CD4-positive, alpha-beta T cell (primary cell): ENCODE data around the gene DKK2. TPM values are rescaled to one million over a fixed set of nuclear protein-coding genes. Genes with fewer than 3 reads are reported as not detected.

Source experiments
- ATAC-seq: fragments of 200-7000 bp; cut with Tn5 transposase; one replicate; pipeline ENCODE4 v1.10.0; 2022; ENCODE audit warnings: mild to moderate bottlenecking; ENCODE audit not compliant: poor library complexity
- CTCF ChIA-PET: fragments of 350-600 bp; sonication (Branson Sonifier 250); formaldehyde crosslinking; loops from one replicate; lab custom pipeline; 2021; ENCODE audit warnings: antibody characterized with exemption, inconsistent platforms; lab: Charles Lee
- POLR2A ChIA-PET: fragments of 350-600 bp; sonication (Branson Sonifier 250); formaldehyde crosslinking; loops from one replicate; lab custom pipeline; 2021; ENCODE audit warnings: antibody characterized with exemption, inconsistent platforms; lab: Charles Lee
- DNase-seq, 14 experiments: peaks; one replicate each; pipeline ENCODE4 v3.0.0-alpha.2; 2013 to 2020; ENCODE audit warnings: mixed read lengths in 2 of 14
- H3K27ac ChIP-seq, 2 donors: one replicate each; pipeline versions ENCODE4 v1.5.1 to v1.7.0; 2013; ENCODE audit warnings: low read length in 2 of 2, low read depth in 1 of 2, mild to moderate bottlenecking in 1 of 2
- H3K27me3 ChIP-seq, 2 experiments: 1 replicate in 1 of 2; 2 replicates in 1 of 2; pipeline versions ENCODE4 v1.6.1 to v1.7.0; 2013; ENCODE audit warnings: low read length in 2 of 2, control low read depth in 1 of 2, mild to moderate bottlenecking in 1 of 2, moderate library complexity in 1 of 2; ENCODE audit not compliant: insufficient read depth in 2 of 2, control insufficient read depth in 1 of 2
- H3K36me3 ChIP-seq: one replicate; pipeline ENCODE4 v1.6.1; 2013; ENCODE audit warnings: low read length, control low read depth; ENCODE audit not compliant: insufficient read depth
- H3K4me1 ChIP-seq: one replicate; pipeline ENCODE4 v1.6.1; 2013; ENCODE audit warnings: low read length, control low read depth; ENCODE audit not compliant: insufficient read depth
- H3K4me3 ChIP-seq: one replicate; pipeline ENCODE4 v1.5.1; 2013; ENCODE audit warnings: mild to moderate bottlenecking, low read length, moderate library complexity
- H3K9me3 ChIP-seq, 2 experiments: 1 replicate in 1 of 2; 2 replicates in 1 of 2; pipeline versions ENCODE4 v1.6.1 to v1.7.0; 2013; ENCODE audit warnings: low read length in 2 of 2, mild to moderate bottlenecking in 2 of 2, control low read depth in 1 of 2, moderate library complexity in 1 of 2; ENCODE audit not compliant: control insufficient read depth in 1 of 2, insufficient read depth in 1 of 2
- H3K27ac Mint-ChIP-seq: one replicate; pipeline ENCODE4 v1.8.0; 2020; ENCODE audit warnings: mixed read lengths
- H3K27me3 Mint-ChIP-seq: one replicate; pipeline ENCODE4 v1.8.0; 2021; ENCODE audit warnings: mixed read lengths
- H3K36me3 Mint-ChIP-seq: one replicate; pipeline ENCODE4 v1.8.0; 2021; ENCODE audit warnings: low read depth, mixed read lengths
- H3K4me1 Mint-ChIP-seq: one replicate; pipeline ENCODE4 v1.8.0; 2021; ENCODE audit warnings: low read depth, mixed read lengths
- H3K4me3 Mint-ChIP-seq: one replicate; pipeline ENCODE4 v1.8.0; 2020; ENCODE audit warnings: mild to moderate bottlenecking, mixed read lengths
- H3K9me3 Mint-ChIP-seq: one replicate; pipeline ENCODE4 v1.8.0; 2020; ENCODE audit warnings: mixed read lengths
- intact Hi-C, 2 experiments: fragments of 100-400 bp; cut with DNase I in 1 of 2; cut with micrococcal nuclease in 1 of 2; formaldehyde crosslinking; loops; one replicate each; pipeline versions ENCODE4 v1.15.1 to v1.9.0; 2023 to 2025; cut with DNase I, micrococcal nuclease
- total RNA-seq, 174 experiments: library from RNA in 2 of 174; stranded (reverse) in 2 of 174; gene quantifications; one replicate each; pipeline ENCODE4 v1.2.3 and lab custom pipeline; 2021 to 2026
- TF ChIP-seq, protein P1 (sequence below): fragments of 200-600 bp; IDR thresholded peaks from one replicate; pipeline ENCODE4 v1.8.0; 2022; ENCODE audit warnings: antibody characterized with exemption, mild to moderate bottlenecking

Gene DKK2
- total RNA-seq, 2 experiments from 2014 or later, result not detected

DNA sequence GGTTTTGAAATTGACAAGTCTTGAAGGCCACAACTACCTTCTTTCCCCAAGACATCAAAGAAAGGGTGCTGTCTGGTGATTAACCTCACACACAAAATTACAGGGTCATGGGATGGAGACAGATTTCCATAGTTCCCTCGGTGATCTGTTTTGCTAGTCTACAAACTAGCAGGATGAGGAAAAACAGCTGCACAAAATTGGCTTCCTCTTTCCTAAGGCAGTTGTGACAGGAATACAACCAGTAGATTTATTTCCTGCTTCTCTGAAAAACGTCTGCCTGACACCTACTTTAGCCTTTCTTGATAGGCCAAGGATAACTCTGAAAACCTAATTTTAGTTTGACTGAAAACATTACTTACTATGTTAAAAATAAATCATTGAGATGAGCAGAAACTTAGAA lies 39.6 kb downstream of the DKK2 start:
- Mint-ChIP-seq H3K27ac (no peak overlapping the region), H3K27me3 (no peaks in the 10 kb centered on the region), H3K4me1 (no peaks in the 10 kb centered on the region), H3K36me3 (no peaks in the 10 kb centered on the region), H3K9me3 (no peaks in the 10 kb centered on the region), H3K4me3 (no peak overlapping the region)
- Histone ChIP-seq H3K9me3 (no peaks in the 10 kb centered on the region), H3K27me3 (no peaks in the 10 kb centered on the region), H3K4me1 (no peaks in the 10 kb centered on the region), H3K27ac (no peak overlapping the region), H3K36me3 (no peaks in the 10 kb centered on the region), H3K4me3 (no peak overlapping the region)
- intact Hi-C loops, result no loop called here
- TF ChIP-seq, protein P1, sequence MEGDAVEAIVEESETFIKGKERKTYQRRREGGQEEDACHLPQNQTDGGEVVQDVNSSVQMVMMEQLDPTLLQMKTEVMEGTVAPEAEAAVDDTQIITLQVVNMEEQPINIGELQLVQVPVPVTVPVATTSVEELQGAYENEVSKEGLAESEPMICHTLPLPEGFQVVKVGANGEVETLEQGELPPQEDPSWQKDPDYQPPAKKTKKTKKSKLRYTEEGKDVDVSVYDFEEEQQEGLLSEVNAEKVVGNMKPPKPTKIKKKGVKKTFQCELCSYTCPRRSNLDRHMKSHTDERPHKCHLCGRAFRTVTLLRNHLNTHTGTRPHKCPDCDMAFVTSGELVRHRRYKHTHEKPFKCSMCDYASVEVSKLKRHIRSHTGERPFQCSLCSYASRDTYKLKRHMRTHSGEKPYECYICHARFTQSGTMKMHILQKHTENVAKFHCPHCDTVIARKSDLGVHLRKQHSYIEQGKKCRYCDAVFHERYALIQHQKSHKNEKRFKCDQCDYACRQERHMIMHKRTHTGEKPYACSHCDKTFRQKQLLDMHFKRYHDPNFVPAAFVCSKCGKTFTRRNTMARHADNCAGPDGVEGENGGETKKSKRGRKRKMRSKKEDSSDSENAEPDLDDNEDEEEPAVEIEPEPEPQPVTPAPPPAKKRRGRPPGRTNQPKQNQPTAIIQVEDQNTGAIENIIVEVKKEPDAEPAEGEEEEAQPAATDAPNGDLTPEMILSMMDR, result no peak
- ATAC-seq (no peak), DNase-seq (no peak)
- ChIA-PET POLR2A (no interaction called here), CTCF (no interaction called here)

DNA sequence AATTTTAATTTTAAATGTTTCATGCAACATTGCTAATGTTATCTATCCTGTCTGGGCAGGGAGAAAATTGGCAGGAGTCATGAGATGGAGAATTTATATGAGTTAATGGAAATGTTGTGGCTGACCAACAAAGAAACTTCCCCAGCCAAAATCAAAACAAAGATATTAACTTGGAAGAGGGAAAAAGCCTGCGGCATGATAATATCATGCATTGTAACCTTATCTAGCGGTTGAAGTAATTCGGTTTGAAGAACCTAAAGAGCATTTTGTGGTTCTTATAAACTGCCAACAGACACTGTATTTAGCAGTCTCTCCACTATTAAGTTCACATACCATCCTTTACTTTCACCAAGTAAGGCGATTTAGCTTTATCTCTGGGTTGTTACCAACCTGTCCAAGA lies 42.3 kb downstream of the DKK2 start:
- DNase-seq (no peak), ATAC-seq (no peak)
- TF ChIP-seq, protein P1, result no peak
- Mint-ChIP-seq H3K9me3 (no peaks in the 10 kb centered on the region), H3K4me1 (no peaks in the 10 kb centered on the region), H3K27me3 (no peaks in the 10 kb centered on the region), H3K27ac (no peak overlapping the region), H3K36me3 (no peaks in the 10 kb centered on the region), H3K4me3 (no peak overlapping the region)
- H3K36me3 ChIP-seq, result no peaks in the 10 kb centered on the region
- ChIA-PET POLR2A (no interaction called here), CTCF (no interaction called here)
- no peaks in the 10 kb centered on the region for H3K4me1 ChIP-seq
- H3K4me3 ChIP-seq, result no peak overlapping the region
- H3K27ac ChIP-seq, result no peak overlapping the region
- H3K27me3 ChIP-seq, result no peaks in the 10 kb centered on the region
- no peaks in the 10 kb centered on the region for H3K9me3 ChIP-seq
- intact Hi-C loops, result no loop called here

DNA sequence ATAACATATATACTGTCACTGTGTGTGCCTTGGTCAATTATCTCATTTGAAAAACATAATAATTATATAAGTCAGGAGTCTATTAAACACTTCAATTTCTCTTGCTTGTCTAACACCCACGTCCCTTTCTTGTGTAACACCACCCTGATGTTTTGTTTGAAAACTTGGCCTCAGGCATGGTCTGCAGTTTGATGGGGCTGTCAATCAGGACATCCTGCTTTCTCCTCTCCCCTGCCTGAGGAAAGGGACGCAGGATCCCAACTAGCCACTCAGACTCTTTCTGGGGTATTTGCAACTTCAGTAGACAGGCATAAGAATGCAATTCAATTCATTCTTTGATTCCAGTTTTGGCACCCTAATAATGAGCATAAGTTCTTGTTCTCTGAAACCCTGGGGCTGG lies 48.8 kb downstream of the DKK2 start:
- Histone ChIP-seq H3K27me3 (no peaks in the 10 kb centered on the region), H3K4me1 (no peaks in the 10 kb centered on the region), H3K27ac (no peak overlapping the region), H3K36me3 (no peaks in the 10 kb centered on the region), H3K4me3 (no peak overlapping the region), H3K9me3 (no peaks in the 10 kb centered on the region)
- H3K27ac Mint-ChIP-seq, result no peak overlapping the region
- ChIA-PET POLR2A (no interaction called here), CTCF (no interaction called here)
- no peaks in the 10 kb centered on the region for H3K4me1 Mint-ChIP-seq
- DNase-seq (no peak), ATAC-seq (no peak)
- H3K4me3 Mint-ChIP-seq, result no peak overlapping the region
- intact Hi-C loops, result no loop called here
- H3K36me3 Mint-ChIP-seq, result no peaks in the 10 kb centered on the region
- TF ChIP-seq, protein P1, result no peak
- no peaks in the 10 kb centered on the region for H3K9me3 Mint-ChIP-seq
- H3K27me3 Mint-ChIP-seq, result no peaks in the 10 kb centered on the region
